Measurements from ENCODE around the gene GMEB2.
"Not testable (repeated sequence)": the region's sequence is repeated elsewhere in the genome, so short reads cannot be mapped to it uniquely, and the experiment has no call there.

Gene GMEB2

DNA sequence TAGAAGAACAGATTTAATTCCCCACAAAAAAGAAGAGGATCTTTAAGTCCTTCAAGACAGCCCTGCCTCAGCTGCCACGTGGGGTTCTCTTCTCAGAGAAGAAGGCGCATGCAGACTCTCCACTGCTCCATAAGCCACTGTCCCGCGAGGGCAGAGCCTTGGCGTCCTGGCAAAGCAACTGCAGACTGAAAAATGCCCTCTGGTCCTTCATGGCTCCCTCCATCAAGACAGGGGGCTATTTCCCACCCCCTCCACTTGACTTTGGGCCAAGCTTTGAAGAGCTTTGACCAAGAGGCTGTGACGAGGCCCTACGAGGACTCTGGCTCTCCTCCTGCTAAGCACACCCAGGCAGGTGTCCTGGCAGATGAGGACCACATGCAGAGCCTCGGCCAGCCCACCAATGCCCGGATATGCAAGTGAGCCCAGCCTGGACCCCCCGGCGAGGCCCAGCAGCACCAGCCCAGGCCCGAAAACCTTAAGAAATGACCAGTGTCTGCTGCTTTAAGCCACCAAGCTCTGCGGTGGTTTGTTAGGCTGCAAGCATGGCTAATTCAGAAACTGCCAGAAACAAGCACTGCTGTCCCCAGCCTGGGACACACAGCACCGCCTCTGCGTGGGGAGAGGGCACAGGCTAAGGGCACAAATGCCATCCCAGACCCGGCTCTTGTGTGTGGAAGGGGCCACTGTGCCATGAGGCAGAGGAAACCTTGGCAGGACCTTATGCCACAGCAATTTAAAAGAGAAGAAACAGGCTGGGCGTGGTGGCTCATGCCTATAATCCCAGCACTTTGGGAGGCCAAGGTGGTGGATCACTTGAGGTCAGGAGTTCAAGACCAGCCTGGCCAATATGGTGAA is 16.1 kb downstream of the GMEB2 start:
- no peak overlapping the region for H3K4me3 ChIP-seq (ENCODE audit: low read depth, low read length)
- TF ChIP-seq, protein P1, sequence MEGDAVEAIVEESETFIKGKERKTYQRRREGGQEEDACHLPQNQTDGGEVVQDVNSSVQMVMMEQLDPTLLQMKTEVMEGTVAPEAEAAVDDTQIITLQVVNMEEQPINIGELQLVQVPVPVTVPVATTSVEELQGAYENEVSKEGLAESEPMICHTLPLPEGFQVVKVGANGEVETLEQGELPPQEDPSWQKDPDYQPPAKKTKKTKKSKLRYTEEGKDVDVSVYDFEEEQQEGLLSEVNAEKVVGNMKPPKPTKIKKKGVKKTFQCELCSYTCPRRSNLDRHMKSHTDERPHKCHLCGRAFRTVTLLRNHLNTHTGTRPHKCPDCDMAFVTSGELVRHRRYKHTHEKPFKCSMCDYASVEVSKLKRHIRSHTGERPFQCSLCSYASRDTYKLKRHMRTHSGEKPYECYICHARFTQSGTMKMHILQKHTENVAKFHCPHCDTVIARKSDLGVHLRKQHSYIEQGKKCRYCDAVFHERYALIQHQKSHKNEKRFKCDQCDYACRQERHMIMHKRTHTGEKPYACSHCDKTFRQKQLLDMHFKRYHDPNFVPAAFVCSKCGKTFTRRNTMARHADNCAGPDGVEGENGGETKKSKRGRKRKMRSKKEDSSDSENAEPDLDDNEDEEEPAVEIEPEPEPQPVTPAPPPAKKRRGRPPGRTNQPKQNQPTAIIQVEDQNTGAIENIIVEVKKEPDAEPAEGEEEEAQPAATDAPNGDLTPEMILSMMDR (IDR thresholded peaks at IDR 0.05; ENCODE audit: borderline replicate concordance, insufficient read depth, low read depth, low read length): no peak

DNA sequence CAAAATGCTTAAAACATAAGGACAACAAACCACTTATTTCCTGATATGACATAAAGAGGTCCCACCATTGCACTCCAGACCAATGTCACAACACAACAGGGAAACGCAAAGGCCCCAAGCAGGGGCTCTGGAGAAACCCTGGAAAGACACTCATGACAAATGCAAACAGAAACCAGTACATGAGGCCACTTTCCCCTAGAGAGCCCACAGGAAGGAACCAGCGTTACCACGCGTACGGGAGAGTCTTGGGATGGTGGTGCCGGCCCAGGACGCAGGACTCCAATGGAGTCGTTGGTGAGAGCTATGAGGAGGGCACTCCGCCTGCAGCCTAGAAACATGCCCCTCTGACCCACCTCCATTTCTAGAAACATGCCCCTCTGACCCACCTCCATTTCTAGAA is 20.2 kb downstream of the GMEB2 start:
- TF ChIP-seq, protein P1 (IDR thresholded peaks at IDR 0.05; ENCODE audit: borderline replicate concordance, insufficient read depth, low read depth, low read length): no peak
- H3K4me3 ChIP-seq (ENCODE audit: low read depth, low read length): no peak overlapping the region

GRCh38 chr20:63602321-63602720 is 24.6 kb downstream of the GMEB2 start:
- H3K4me3 ChIP-seq (ENCODE audit: low read depth, low read length): no peak overlapping the region
- TF ChIP-seq, protein P1 (IDR thresholded peaks at IDR 0.05; ENCODE audit: borderline replicate concordance, insufficient read depth, low read depth, low read length): no peak

DNA sequence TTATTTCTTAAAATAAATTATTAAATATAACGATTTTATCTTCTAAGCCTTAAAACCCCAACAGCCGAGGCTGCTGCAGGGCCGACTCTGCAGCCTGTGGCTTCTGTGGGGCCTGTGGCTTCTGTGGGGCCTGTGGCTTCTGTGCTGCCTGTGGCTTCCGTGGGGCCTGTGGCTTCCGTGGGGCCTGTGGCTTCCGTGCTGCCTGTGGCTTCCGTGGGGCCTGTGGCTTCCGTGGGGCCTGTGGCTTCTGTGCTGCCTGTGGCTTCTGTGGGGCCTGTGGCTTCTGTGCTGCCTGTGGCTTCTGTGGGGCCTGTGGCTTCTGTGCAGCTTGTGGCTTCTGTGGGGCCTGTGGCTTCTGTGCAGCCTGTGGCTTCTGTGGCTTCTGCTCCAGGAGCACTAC is 25.2 kb downstream of the GMEB2 start:
- not testable (repeated sequence) for H3K4me3 ChIP-seq (ENCODE audit: low read depth, low read length)

DNA sequence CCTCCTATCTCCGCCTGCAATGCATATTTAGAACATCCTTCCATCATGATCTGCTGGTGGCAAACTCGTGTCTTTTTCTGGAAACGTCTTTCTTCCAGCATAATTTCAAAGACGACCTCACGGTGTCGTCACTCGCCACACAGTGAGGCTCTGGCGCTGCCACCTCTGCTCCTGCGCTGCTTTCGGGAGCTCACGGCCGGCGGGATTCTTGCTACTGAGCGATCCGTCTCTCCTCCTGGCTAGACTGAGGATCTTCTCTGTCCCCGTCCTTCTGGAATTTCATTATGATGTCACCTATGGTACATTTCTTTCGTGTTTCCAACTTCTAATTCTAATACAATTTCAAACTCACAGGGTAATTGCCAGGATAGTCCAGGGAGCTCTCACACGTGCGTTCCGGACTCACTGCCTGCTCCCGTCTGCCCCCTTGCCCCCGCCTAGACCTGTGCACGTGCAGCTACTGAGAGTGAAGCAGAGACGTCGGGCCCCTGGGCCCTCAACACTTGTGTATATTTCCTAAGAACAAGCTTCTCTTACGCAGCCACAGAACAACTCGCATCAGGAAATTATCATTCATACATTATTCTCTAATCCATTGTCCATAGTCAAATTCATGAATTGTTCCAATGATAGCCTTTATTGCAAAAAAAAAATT is 27.4 kb downstream of the GMEB2 start:
- TF ChIP-seq, protein P1 (IDR thresholded peaks at IDR 0.05; ENCODE audit: borderline replicate concordance, insufficient read depth, low read depth, low read length): no peak
- H3K4me3 ChIP-seq (ENCODE audit: low read depth, low read length): no peak overlapping the region

- TF ChIP-seq, protein P1 (IDR thresholded peaks at IDR 0.05; ENCODE audit: borderline replicate concordance, insufficient read depth, low read depth, low read length): no peak
- H3K4me3 ChIP-seq (ENCODE audit: low read depth, low read length): no peak overlapping the region
These were observed 28.2 kb downstream of the GMEB2 start for GRCh38 chr20:63598479-63599395.
